ENCODE measurements around the gene ZCCHC4.

DNA sequence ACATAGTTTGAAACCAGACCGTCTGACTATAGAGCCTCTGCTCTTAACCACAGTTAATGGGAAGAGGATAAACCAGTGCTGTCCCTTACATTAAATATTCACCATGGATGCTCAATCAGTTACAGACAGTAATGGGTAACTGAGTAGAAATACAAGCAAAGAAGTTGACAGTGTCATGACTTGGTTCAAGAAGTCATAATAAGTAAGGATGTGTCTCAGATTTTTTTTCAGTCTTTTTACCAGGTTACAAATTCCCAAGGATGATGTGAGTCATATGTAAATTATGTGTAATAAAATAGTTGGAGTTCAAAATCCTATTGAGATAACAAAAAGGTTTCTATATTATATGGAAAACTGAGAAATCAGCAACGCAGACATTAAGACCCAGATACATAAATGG is 31.1 kb downstream of the ZCCHC4 start:
- TF ChIP-seq ZNF274 (IDR thresholded peaks at IDR 0.05; ENCODE audit: low read depth, low read length), result no peak
- TF ChIP-seq, protein P1, sequence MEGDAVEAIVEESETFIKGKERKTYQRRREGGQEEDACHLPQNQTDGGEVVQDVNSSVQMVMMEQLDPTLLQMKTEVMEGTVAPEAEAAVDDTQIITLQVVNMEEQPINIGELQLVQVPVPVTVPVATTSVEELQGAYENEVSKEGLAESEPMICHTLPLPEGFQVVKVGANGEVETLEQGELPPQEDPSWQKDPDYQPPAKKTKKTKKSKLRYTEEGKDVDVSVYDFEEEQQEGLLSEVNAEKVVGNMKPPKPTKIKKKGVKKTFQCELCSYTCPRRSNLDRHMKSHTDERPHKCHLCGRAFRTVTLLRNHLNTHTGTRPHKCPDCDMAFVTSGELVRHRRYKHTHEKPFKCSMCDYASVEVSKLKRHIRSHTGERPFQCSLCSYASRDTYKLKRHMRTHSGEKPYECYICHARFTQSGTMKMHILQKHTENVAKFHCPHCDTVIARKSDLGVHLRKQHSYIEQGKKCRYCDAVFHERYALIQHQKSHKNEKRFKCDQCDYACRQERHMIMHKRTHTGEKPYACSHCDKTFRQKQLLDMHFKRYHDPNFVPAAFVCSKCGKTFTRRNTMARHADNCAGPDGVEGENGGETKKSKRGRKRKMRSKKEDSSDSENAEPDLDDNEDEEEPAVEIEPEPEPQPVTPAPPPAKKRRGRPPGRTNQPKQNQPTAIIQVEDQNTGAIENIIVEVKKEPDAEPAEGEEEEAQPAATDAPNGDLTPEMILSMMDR (IDR thresholded peaks at IDR 0.05 in 2 of 3, conservative IDR thresholded peaks at IDR 0.05 in 1 of 3; ENCODE audit: borderline replicate concordance in 1 of 3, insufficient read depth in 1 of 3, low read depth in 2 of 3, low read length in 2 of 3), result no peak
- no peak for TF ChIP-seq MAX (IDR thresholded peaks at IDR 0.05)
- TF ChIP-seq POLR2AphosphoS5 (IDR thresholded peaks at IDR 0.05; ENCODE audit: low read depth, low read length), result no peak
- no peak for TF ChIP-seq POLR2A (IDR thresholded peaks at IDR 0.05; ENCODE audit: borderline replicate concordance, extremely low read depth, insufficient read depth, insufficient read length)
- no peak for TF ChIP-seq EGR1 (IDR thresholded peaks at IDR 0.05; ENCODE audit: low read depth)
